Kidney tubule cell (primary cell): Measurements from ENCODE around the gene FNDC3B.

Experiments used
- DNase-seq: peaks from one replicate; pipeline ENCODE4 v3.0.0-alpha.2; 2018; ENCODE audit warnings: low spot score

FNDC3B gene

DNA sequence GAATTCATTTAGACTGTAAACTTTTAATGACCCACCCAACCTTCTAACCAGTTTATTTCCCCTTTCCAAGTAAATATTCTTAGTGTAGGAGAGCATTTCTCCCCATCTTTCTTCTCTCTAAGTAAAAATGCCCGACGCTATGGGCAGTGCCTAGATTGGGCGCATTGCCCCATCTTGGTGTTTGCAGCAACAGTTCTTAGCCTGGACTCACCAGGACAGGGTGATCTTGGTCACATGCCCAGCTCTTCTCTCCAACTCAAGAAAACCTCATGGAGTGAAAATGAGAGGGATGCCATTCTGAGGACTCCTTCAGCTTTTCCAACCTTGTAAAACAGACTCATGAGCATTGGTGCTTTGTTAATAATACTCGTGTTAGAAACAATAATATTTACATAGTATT lies 332.2 kb downstream of the FNDC3B start:
- DNase-seq: no peak

- DNase-seq: no peak
Observed at GRCh38 chr3:172372895-172373294, 333.5 kb downstream of the FNDC3B start.

GRCh38 chr3:172373912-172374311 lies 334.5 kb downstream of the FNDC3B start:
- no peak for DNase-seq

DNA sequence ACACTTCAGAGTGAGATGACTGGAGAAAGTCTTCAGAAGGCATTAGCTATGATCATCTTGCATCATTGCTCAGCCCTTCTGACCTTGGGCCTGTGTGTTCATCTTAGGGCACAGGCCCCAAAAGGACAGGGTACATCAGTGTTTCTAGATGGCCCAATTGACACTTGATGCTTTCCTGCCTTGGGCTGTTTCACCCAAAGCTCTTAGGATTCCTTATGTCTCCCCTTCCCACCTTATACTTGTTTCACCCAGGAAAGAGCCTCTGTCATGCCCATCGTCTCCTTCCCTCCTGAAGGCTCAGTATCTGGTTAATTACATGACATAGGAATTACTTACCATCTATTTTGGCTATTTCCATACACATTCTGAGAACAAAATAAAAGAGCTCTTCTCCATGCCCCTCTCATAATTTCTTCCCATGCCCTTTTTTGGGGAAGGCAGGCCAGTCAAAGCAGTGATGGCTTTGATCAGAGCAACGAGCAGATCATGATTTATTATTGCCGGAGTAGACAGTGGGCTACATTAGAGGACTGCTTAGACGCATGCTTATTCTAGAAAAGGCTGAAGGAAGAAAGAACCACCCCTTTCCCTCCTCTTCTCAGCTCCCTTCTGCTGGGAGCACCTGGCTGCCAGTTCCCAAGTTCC lies 335.9 kb downstream of the FNDC3B start:
- no peak for DNase-seq

DNA sequence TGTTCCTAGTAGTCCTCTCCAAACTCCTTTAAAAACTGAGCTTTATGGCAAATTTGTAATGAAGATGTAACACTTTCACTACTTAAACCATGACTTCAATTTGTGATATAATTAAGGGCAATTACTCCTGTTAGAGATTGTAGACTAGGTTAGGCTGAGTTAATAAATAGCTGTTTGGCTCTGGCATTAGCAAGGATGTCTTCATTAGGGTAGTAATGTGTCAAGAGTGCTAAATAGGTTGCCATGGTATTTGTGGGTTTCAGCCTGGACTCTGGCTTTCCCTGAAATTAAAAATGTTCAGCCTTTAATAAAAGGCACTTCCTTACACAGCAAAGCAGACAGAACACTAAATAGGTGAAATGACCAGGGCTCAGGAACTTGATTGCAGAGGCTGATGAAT lies 337.0 kb downstream of the FNDC3B start:
- no peak for DNase-seq

DNA sequence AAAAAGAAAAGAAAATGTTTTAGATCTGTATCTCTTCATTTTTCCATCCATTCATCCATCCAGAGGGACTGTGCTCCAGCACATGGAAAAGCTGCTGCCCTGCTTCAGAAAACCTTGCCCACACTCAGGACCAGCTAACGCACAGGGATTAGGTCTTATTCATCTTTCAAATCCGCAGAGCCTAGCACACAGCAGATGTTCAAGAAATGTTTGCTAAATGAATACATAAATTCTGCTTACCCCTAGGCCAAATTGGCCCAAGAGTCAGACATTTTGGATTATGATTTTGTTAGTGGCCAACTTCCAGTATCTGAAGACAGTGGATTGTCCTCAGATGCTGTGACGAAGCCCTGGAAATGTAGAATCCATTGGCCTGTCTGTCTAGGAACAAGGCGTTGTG lies 337.5 kb downstream of the FNDC3B start:
- no peak for DNase-seq

- DNase-seq: no peak
Observed at GRCh38 chr3:172378439-172378838, 339.1 kb downstream of the FNDC3B start.

DNA sequence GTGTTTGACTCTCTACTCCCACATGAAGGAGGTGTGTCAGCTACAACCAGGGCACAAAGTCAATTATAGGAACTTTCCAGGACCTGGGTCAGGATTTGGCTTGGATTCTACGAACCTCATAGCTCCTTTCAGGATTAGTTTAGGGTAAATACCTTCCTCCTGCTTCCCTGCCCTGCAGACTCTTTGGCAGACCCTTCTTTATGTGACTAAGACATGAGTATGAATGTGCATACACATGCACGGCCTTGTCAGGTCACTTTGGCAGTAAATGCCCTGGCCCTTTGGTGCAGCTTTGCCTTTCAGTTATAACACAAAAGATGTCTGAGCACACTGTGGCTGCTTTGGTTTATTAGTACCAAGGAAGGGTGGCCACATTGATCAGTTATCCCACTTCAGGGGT lies 340.0 kb downstream of the FNDC3B start:
- no peak for DNase-seq

GRCh38 chr3:172380632-172381031 lies 341.3 kb downstream of the FNDC3B start:
- DNase-seq: no peak

DNA sequence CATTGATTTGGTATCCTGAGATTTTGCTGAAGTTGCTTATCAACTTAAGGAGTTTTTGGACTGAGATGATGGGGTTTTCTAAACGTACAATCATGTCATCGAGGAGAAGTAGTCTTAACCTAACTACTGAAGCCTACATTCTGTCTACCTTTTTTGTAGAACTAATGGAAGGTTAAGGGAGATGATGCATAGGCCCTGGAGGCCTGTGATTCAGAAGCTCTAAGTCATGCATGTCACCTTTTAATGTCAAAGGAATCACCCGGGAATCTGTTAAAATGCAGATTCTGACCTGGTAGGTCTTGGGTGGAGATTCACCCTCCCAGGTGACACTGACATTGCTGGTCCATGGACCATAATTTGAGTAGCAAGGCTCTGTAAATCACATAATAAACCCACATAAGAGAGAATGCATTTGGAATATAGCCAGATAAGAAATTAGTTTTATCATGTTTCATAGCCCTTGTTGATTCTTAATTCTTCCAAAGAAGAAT lies 344.0 kb downstream of the FNDC3B start:
- DNase-seq: peak; percentile 53

DNA sequence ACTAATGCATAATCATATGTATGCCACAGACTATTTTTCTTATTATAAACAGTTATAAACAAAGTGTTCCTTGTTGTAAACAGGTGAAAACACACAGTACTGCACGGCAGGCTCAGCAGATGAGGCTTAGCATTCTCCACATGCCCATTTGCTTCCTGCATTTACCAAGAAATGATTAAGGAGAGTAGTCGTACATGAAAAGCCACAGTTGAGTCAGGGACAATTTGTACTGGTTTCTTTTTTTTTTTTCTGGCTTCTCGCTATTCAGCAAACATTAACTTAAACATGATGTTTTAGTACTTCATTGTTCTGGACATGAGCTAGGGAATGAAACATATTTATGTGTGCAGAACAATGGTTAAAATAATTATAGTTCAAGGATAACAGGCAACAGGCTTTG lies 345.5 kb downstream of the FNDC3B start:
- peak; percentile 59 for DNase-seq

GRCh38 chr3:172387728-172388127 lies 348.4 kb downstream of the FNDC3B start:
- no peak for DNase-seq

- no peak for DNase-seq
Observed at GRCh38 chr3:172388412-172389078, 349.2 kb downstream of the FNDC3B start.

- DNase-seq: no peak
Observed at GRCh38 chr3:172390792-172391191, 351.4 kb downstream of the FNDC3B start.

GRCh38 chr3:172391592-172392302 lies 352.4 kb downstream of the FNDC3B start:
- DNase-seq: no peak

- DNase-seq: no peak
Observed at GRCh38 chr3:172394692-172395091, 355.3 kb downstream of the FNDC3B start.

DNA sequence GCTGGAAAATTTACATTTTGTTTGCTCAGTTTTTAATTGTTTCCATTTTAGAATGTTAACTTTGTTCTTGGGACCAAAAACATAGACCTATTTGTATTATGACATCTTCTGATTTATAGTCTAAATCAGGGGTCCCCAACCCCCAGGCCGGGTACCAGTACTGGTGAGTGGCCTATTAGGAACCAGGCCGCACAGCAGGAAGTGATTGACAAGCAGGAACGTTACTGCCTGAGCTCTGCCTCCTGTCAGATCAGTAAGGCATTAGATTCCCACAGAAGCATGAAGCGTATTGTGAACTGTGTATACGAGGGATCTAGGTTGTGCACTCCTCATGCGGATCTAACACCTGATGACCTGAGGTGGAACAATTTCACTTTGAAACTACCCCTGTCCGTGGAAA lies 357.0 kb downstream of the FNDC3B start:
- DNase-seq: no peak

GRCh38 chr3:172397716-172398405 lies 358.5 kb downstream of the FNDC3B start:
- DNase-seq: no peak

GRCh38 chr3:172398484-172398883 lies 359.1 kb downstream of the FNDC3B start:
- DNase-seq: no peak

- no peak for DNase-seq
Observed at GRCh38 chr3:172402090-172402489, 362.7 kb downstream of the FNDC3B start.

DNA sequence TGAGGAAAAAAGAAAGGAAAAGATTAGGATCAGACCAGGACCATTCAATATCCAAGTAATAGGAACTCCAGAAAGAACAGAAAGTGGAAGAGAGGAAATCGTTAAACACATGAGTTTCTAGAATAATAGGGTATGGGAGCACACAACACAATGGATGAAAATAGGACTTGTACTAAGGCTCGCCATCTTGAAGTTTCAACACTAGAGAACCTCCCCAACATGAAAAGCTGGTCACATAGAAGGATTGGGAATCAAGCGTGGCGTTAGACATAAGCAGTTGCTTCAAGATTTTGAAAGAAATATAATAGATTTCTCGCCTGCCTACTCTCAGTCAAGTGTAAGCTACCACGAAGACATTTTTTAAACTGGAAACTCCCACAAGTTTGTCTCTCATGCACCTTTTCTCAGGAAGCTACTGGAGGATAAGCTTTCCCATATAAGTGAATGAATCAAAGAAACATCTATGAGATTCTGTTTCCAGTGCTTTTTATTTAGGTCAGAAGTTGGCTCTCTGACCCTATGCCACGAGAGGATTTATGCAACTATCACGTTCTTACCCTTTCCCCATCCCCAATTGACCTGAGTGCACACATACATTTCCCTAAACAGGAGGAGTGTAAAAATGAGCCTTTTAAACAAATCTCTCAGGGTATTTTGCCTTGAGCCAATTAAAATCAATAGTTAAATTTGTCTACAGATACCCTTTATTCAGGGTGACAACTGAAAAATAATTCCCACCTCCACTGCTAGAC lies 363.7 kb downstream of the FNDC3B start:
- DNase-seq: no peak
